Renal cortex interstitium (tissue), 11 donors: ENCODE results near the gene VRK2. TPM values are rescaled to one million over a fixed set of nuclear protein-coding genes. Genes with fewer than 3 reads are reported as not detected.
"Not testable (repeated sequence)": the region's sequence is repeated elsewhere in the genome, so short reads cannot be mapped to it uniquely, and the experiment has no call there.

Source experiments
- DNase-seq, 11 donors: peaks; one replicate each; pipeline ENCODE4 v3.0.0-alpha.2; 2013; ENCODE audit warnings: low read depth in 9 of 11, low spot score in 4 of 11; ENCODE audit errors: extremely low read depth in 1 of 11
- polyA plus RNA-seq, 3 donors: library from polyadenylated mRNA; unstranded; fragments of 120-200 nt; gene quantifications; one replicate each; pipeline ENCODE4 v1.2.1, GENCODE V29; 2013; ENCODE audit not compliant: insufficient read length in 3 of 3

The VRK2 gene
- polyA plus RNA-seq, 3 donors: 18.8 to 23.5 (median 19.6) TPM

DNA sequence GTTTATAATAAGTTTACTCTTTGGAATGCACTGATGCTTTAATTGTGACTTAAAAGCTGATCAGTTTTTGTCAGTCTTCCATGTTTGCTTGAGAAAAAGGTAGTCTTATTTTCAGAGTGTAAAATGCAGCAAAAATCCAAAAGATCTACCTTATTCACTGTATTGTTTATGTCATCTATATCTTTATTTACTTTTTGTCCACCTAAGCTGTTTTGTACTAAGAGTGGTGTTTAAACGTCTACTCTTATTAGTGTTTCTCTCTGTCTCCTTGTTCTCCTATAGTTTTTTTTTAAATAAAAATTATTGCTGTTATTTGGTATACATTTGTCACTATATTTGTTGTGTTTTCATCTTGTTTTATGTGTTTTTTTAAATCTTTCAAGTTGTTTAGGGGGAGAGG is 50.4 kb downstream of the VRK2 start:
- no peak for DNase-seq

DNA sequence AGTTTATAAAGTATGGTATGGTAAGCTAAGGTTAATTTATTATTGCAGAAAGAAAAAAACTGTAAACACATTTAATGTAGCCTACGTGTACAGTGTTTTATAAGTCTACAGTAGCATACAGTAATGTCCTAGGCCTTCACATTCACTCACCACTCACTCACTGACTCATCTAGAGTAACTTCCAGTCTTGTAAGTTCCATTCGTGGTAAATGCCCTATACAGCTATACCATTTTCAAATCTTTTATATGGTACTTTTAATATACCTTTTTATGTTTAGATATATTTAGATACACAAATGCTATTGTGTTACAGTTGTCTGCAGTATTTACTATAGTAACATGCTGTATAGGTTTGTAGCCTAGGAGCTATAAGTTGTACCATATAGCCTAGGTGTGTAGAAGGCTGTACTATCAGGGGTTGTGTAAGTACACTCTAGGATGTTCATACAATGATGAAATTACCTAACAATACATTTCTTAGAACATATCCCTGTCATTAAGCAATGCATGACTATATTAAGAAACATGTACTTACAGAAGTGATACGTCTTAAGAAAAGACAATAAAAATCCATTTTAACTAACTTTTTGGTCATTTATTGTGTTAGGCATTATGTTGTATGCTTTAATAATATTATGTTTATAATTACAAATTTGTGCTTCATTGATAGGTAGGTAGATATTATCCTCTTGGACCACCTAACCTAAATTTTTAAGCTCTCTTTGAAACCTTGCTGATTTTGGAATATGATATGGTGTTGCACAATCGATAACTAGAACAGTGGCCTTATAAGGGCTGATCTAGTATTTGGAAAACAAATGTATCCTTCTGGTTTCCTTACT is 51.9 kb downstream of the VRK2 start:
- no peak for DNase-seq

DNA sequence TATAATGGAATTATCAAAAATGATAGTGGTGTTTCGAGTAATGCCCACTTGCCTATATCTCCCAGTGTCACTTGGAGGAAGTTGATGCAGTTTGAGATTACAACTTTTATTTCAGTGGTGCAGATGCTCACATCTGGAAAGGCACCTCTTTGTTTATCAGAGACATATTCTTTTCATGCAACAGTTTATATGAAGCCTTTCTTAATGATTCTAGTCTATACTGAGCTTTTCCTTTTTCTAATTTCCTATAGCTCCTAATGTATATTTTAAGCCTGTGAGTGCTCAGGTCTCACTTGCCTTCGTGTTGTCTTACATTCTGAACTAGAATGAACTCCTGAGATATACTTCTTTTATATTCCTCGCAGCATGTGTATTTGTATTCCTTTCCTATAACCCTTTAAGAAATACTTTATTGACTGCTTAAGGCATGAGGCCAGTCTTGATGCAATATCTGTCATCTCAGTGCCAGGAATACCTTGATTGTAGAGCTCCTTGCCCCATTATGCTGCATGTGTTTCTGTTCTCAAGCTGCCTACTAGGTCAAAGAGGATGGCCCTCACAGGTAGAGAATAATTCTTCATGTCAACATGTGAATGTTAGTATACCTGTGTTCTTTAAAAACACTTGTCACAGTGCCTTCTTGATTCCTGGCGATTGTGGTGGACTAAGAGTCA is 52.6 kb downstream of the VRK2 start:
- no peak for DNase-seq

DNA sequence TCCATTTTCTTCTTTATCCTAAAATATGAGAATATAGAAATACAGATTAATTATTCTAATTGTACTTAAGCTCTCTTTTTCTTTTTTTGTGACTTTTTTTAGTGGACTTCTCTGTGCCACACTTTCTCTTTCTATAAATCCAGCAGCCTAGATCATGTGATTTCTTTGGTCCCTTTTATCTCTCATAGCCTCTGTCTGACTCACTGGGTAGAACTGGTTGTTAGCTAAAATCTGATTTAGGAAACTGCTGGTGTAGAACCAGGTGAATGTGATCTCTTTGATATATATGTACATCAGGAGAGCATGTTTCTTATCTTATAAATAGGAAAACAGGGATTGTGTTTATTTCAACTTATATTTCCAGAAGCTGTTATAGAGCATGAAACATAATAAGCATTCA is 54.9 kb downstream of the VRK2 start:
- DNase-seq: no peak

DNA sequence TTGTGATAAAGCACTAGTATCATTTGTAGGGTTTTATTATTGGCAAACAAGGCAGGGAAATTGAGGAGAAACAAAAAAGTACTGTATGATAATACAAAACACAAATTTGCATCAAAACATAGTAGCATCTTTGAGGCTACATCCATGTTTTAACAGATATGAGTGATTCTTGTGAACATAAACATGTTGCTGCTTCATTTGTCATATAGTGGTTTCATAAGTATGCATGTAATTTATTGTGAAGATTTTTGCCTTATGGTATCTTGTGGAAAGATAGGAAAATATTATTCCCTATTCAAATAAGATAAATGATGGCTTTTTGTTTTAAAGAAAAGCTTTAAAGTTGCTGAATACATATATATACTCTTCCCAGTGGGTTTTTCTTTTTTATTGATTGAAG is 60.3 kb downstream of the VRK2 start:
- no peak for DNase-seq

DNA sequence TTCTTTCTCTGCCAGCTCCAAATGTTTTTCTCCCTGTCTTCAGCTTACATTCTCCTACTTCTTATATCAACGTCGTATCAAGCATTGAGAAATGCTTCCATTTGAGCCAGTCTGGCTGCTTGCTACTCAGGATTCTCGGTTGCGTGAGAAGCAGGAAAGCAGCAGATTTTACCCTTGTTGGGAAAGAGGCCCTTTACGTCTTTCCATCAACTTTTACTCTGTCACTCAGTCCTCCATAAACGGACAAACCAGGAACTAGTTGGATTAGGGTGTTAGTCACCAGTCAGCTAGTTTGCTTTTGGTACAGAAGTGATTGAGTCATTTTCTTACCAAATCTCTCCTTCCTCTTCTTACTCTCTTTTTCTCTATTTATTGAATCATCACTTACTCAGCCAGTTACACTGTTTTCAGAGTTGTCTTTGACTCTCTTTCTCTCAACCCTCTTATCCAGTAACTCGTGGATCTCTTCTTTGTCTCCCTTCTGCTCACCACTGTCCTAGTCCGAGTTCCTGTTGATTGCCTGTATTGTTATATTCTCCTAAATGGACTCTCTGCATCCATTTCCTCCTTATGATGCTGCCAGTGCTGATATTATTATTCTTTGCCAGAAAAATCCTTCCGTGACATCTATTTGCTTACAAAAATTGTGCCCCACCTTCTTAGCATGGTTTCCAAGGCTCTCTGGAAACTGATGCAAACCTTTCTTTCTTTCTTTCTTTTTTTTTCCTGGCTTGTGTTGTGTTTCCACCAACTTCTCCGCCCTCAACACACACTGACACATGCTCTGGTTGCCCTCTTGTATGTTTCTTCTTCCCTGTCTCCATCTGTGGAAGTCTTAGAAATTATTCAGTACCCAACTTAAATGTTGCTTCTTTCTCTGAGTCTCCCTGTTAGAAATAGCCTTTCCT is 61.5 kb downstream of the VRK2 start:
- no peak for DNase-seq

DNA sequence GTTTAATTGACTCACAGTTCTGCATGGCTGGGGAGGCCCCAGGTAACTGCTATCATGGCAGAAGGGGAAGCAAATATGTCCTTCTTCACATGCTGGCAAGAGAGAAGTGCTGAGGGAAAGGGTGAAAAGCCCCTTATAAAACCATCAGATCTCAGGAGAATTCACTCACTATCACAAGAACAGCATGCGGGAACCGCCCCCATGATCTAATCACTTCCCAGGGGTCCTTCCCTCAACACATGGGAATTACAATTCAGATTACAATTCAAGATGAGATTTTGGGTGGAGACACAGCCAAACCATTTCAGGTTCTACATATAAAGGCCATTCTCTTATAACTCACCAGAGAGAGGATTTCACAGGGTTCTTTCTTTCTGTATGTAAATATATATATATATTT is 62.9 kb downstream of the VRK2 start:
- no peak for DNase-seq

DNA sequence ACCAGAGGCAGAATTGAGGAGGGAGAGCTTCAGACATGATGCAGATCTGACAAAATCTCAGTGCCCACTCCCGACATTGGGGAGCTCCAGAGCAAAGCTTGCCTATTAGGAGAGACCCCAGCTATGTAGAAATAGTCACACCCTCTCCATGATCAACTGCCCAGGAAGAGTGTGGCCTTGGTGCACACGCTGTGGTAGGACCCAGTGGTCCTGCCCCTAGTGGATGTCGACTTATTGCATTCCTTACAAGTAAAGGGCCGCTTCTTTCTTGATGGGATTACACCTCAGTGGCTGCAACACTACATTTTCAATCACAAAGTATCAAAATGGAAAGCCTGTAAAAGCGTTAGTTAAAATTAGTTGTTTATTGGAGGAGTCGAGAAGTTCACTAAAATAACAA is 64.2 kb downstream of the VRK2 start:
- no peak for DNase-seq

DNA sequence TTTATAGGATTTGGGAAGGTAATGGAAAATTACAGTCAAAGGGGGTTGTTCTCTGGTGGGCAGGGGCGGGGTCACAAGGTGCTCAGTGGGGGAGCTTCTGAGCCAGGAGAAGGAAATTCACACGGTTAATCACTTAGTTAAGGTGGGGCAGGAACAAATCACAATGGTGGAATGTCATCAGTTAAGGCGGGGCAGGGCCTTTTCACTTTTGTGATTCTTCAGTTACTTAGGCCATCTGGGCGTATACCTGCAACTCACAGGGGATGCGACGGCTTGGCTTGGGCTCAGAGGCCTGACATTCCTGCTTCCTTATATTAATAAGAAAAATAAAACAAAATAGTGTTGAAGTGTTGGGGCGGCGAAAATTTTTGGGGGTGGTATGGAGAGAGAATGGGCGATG is 67.0 kb downstream of the VRK2 start:
- DNase-seq: not testable (repeated sequence)

DNA sequence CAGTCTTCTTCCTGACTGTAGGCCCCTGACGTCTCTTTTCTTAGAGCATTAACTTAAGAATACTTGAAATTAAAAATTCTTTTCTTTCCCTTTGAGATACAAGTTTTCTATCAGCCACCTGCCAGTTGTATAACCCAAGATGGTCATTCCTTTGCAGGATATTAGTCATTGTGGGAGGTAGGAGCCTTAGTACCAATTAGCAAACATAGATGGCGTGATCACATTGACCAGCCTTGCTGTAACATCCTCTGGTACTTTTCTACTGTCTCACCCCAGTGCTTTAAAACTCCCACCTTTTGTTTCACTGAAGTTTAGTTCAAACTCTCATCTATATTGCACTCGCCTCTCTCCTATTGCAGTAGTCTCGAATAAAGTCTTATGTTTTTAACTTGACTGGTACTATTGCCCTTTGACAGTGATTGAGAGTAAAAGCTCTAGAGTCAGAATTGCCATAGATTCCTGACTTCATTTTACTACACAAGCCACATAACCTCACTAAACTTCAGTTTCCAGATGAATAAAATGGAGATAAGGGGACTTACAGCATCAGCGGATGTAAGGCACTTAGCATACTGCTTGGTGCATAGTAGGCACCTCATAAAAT is 74.1 kb downstream of the VRK2 start:
- no peak for DNase-seq

DNA sequence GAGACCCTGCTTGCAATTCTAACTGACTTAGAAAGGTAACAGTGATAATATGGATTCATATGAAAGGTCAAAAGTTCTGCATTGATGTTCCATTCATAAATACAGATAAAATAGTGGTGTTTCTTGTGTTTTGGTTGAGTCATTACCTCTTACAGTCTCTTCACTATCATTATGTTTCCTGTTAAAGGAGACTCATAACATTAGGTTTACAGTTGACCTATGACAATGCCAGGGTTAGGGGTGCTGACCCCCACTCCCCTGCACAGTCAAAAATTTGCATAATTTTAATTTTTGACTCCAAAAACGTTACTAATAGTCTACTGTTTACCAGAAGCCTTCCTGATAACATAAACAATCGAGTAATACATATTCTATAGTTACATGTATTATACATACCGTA is 75.4 kb downstream of the VRK2 start:
- no peak for DNase-seq

DNA sequence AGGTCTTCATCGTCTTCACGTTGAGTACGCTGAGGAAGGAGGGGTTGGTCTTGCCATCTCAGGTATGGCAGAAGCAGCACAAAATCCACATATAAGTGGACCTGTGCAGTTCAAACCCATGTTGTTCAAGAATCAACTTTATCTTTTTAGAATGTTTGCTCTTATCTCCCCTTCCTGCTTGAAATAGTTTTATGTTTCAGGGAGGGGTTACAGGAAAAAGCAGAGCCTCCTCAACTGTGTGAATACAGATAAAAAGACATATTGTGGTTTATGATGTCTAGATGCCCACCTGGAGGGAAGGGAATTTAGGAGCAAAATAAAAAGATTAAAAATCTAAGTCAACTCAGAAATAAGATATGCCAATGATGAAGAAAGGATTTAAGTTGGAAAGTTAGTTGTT is 75.9 kb downstream of the VRK2 start:
- DNase-seq: no peak

DNA sequence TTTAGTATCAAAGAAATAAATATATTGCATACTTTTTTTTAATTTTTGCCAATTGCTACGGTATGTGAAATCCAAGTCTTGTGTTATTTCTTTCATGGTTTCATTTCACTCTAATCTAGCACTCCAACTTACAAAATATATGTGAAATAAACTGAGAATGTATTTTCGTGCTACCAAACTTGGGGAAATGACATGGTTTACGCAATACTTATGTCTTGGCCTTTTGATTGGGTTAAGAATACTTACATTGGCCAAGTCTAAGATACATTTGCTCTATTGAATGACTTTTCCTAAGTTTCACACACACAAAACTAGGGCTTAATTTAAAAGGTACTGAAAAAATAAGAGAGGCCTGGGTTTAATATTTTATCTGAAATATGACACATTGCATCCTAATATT is 80.5 kb downstream of the VRK2 start:
- DNase-seq: no peak

DNA sequence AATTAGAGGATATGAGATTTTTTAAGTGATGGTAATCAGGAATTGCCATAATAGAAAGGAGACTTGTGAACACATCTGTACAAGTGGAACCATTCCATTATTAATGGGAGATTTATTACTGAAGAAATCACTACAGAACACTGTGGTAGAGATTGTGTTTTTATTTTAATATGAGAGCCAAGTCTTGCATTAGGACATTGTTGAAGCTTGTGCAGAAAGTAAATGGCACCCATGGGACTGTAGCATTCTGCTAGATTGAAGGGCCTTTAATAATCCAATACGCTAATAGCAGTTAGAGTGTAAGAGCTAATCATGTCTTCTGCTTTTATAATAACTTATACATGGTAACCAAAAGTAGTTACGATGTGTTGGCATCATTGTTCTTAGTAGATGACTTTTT is 83.6 kb downstream of the VRK2 start:
- DNase-seq: no peak

DNA sequence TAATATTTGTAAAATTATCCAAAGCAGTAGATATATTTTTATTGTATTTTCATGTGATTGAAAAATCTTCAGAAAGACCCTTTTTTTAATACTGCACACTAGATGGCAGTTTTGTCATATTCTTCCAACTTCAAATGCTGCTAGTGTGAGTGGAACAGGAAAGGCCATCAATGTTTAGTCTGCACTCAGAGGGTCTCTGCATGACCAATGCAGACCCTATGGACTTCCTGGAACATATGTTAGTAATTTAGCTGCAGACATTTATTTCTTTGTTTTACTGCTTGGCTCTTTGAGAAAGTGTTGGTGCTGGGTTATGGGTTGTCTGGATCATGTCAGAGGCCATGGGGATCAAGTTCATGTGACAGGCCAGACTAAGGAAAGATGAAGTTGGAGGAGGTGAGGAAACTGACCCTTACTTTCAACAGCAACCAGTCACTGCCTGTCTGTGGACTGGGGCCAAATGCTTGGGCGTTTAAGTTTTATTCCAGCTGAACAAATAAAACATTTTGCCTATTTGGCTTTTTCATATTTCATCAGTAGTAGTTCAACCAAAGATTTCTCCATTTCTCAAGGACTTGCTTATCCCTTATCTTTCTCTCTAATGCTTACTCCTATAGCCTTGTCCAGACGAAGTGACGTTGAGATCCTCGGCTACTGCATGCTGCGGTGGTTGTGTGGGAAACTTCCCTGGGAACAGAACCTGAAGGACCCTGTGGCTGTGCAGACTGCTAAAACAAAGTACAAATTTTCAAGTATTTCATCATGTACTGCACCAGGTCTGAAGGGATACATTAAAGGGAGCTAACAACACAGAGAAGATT is 84.8 kb downstream of the VRK2 start:
- peak; percentile 40 to 63 (median 52) for DNase-seq

DNA sequence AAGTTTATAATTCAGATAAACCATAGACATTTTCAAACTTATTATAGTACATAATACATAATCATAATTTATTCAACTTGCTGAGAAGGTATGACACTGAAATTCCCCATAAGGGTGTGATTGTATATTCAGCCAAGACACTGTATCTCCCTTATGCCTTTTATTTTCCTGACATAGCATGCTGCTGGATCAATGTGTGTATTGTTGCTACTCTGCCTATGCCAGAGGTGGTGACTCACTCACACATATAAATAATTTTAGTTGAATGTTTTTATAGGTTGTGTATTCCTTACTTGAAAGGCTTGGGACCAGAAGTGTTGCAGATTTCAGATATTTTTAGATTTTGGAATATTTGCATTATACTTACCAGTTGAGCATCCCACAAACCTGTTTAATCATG is 86.8 kb downstream of the VRK2 start:
- no peak for DNase-seq

DNA sequence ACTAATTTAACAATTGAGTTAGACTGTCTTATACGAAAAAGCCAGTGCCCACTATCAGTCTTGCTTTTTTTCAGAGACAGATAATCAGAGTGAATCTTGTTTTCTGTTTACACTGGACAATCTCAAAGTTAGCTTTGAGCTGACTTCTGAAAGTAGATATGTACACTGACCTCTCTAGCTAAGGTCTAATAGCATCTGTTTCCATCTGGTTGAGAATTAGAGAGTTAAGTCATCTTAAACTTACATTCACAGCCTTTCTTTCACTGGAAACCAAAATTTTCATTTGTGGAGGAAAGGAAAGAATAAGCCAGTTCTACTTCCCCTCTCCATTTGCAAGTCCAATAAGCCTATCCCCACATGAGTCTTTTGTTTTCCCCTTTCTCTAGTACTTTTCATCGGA is 89.3 kb downstream of the VRK2 start:
- no peak for DNase-seq

DNA sequence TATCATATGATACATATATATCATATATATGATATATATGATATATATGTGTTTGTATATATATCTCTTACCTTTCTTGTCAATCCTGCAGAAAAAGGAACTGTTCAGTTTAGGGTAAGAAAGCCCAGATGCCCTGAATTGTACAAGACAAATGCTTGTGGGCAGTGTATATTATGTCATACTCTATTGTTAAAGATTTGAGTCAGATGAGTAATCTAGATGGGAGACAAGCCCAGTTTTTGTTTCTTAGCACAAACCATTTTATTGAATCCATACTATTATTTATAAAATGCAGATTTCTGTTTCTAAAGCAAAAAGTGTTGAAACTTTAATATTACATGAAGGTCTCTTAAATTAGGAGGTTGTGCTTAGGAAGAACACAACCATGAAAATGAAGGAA is 90.6 kb downstream of the VRK2 start:
- DNase-seq: no peak

DNA sequence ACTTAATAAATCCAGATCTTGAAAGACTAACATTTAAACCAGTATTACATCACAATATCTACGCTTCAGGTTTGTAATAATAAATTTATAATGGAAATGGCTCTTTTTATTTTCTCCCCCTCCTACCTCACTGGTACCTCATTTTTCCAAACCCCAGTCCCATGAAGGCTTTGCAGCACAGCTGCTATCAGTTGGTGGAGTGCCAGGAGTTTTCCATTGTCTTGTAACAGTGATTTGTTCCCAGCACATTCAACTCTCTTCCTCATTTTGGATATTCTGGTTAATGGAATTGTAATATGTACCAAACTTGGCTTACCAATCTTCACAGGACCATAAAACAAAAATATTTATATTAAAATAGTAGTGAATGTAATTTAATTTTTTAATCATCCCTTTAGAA is 91.2 kb downstream of the VRK2 start:
- DNase-seq: no peak
